CD14-positive monocyte (primary cell): ENCODE data around the gene S100A6. TPM values are rescaled to one million over a fixed set of nuclear protein-coding genes. Genes with fewer than 3 reads are reported as not detected.

Source experiments
- DNase-seq, 3 donors: peaks; one replicate each; pipeline ENCODE4 v3.0.0-alpha.2; 2011 to 2022
- H2AFZ ChIP-seq: 2 replicates; pipeline ENCODE4 v1.6.0; 2012; ENCODE audit warnings: mild to moderate bottlenecking, low read depth, low read length, inconsistent platforms; ENCODE audit not compliant: insufficient read depth, poor library complexity, severe bottlenecking
- H3K27ac ChIP-seq, 2 donors: 1 replicate in 1 of 2; 2 replicates in 1 of 2; pipeline ENCODE4 v1.5.1; 2012 to 2013; ENCODE audit warnings: low read length in 2 of 2, control low read depth in 1 of 2, inconsistent platforms in 1 of 2, low read depth in 1 of 2, mild to moderate bottlenecking in 1 of 2
- H3K27me3 ChIP-seq, 2 donors: one replicate each; pipeline versions ENCODE4 v1.6.0 to v1.6.1; 2011 to 2013; ENCODE audit warnings: low read length in 2 of 2; ENCODE audit not compliant: control insufficient read depth in 2 of 2, insufficient read depth in 2 of 2
- H3K36me3 ChIP-seq, 2 donors: replicated peaks in 1 of 2; 1 replicate in 1 of 2; 2 replicates in 1 of 2; pipeline versions ENCODE4 v1.5.1 to v1.6.1; 2012 to 2013; ENCODE audit warnings: low read length in 2 of 2, control low read depth in 1 of 2, inconsistent platforms in 1 of 2, mild to moderate bottlenecking in 1 of 2; ENCODE audit not compliant: insufficient read depth in 2 of 2, control insufficient read depth in 1 of 2
- H3K4me1 ChIP-seq, 2 donors: 1 replicate in 1 of 2; 2 replicates in 1 of 2; pipeline versions ENCODE4 v1.5.1 to v1.6.1; 2012 to 2013; ENCODE audit warnings: low read length in 2 of 2, control low read depth in 1 of 2, inconsistent platforms in 1 of 2, mild to moderate bottlenecking in 1 of 2, moderate library complexity in 1 of 2; ENCODE audit not compliant: insufficient read depth in 2 of 2, control insufficient read depth in 1 of 2
- H3K4me2 ChIP-seq: replicated peaks from 2 replicates; pipeline ENCODE3; 2012; ENCODE audit warnings: low read length, moderate library complexity, mild to moderate bottlenecking; ENCODE audit not compliant: poor library complexity, severe bottlenecking; ENCODE audit errors: extremely low read depth
- H3K4me3 ChIP-seq, 3 experiments: fragments of 200-600 bp in 1 of 3; sonication (generic) in 1 of 3; replicated peaks in 1 of 3; 1 replicate in 2 of 3; 2 replicates in 1 of 3; pipeline ENCODE4 v1.5.1; 2011 to 2013; ENCODE audit warnings: low read length in 3 of 3, mild to moderate bottlenecking in 3 of 3, control low read depth in 2 of 3, low read depth in 2 of 3, inconsistent platforms in 1 of 3, moderate library complexity in 1 of 3
- H3K79me2 ChIP-seq: 2 replicates; pipeline ENCODE4 v1.6.0; 2012; ENCODE audit warnings: mild to moderate bottlenecking, control low read depth, inconsistent platforms, low read length, moderate library complexity; ENCODE audit not compliant: insufficient read depth
- H3K9ac ChIP-seq: 2 replicates; pipeline ENCODE4 v1.6.0; 2017; ENCODE audit warnings: low read length, mild to moderate bottlenecking; ENCODE audit not compliant: insufficient read depth, poor library complexity, severe bottlenecking
- H3K9me3 ChIP-seq, 2 donors: replicated peaks in 1 of 2; 1 replicate in 1 of 2; 2 replicates in 1 of 2; pipeline versions ENCODE4 v1.5.1 to v1.6.1; 2012 to 2013; ENCODE audit warnings: low read length in 2 of 2, control low read depth in 1 of 2; ENCODE audit not compliant: control insufficient read depth in 1 of 2, insufficient read depth in 1 of 2
- H4K20me1 ChIP-seq: 2 replicates; pipeline ENCODE4 v1.6.0; 2012; ENCODE audit warnings: mild to moderate bottlenecking, low read length, control low read depth, moderate library complexity; ENCODE audit not compliant: insufficient read depth
- H3K27ac Mint-ChIP-seq, 7 donors: one replicate each; pipeline ENCODE4 v1.8.0; 2020; ENCODE audit warnings: mild to moderate bottlenecking in 7 of 7, mixed read lengths in 7 of 7, moderate library complexity in 6 of 7, inconsistent platforms in 2 of 7
- H3K27me3 Mint-ChIP-seq, 3 donors: one replicate each; pipeline ENCODE4 v1.8.0; 2021 to 2022; ENCODE audit warnings: low read depth in 3 of 3, mild to moderate bottlenecking in 3 of 3, mixed read lengths in 3 of 3, moderate library complexity in 3 of 3, inconsistent platforms in 1 of 3
- H3K36me3 Mint-ChIP-seq, 2 donors: one replicate each; pipeline ENCODE4 v1.8.0; 2020; ENCODE audit warnings: mixed read lengths in 2 of 2, inconsistent platforms in 1 of 2, mild to moderate bottlenecking in 1 of 2
- H3K4me1 Mint-ChIP-seq: one replicate; pipeline ENCODE4 v1.8.0; 2020; ENCODE audit warnings: mild to moderate bottlenecking, mixed read lengths
- H3K4me3 Mint-ChIP-seq, 2 donors: one replicate each; pipeline ENCODE4 v1.8.0; 2020; ENCODE audit warnings: mild to moderate bottlenecking in 2 of 2, mixed read lengths in 2 of 2, moderate library complexity in 1 of 2
- H3K9me3 Mint-ChIP-seq, 7 donors: one replicate each; pipeline ENCODE4 v1.8.0; 2020 to 2022; ENCODE audit warnings: mixed read lengths in 7 of 7, mild to moderate bottlenecking in 6 of 7, moderate library complexity in 6 of 7, inconsistent platforms in 2 of 7
- CTCF ChIP-seq: fragments of 200-600 bp; IDR thresholded peaks from one replicate; pipeline ENCODE4 v1.8.0; 2022; ENCODE audit warnings: antibody characterized with exemption, mild to moderate bottlenecking
- WGBS: methylation state at CpG from one replicate; pipeline ENCODE4 v1.1.5; 2013; ENCODE audit warnings: missing lambda C conversion rate; ENCODE audit not compliant: insufficient coverage; 5-methylcytosine and 5-hydroxymethylcytosine counted together
- intact Hi-C, 2 donors: fragments of 100-400 bp; cut with micrococcal nuclease; formaldehyde crosslinking; loops; one replicate each; pipeline versions ENCODE4 v1.15.0 to v1.15.1; 2023
- polyA plus RNA-seq, 3 donors: library from polyadenylated mRNA; depleted of rRNA in 1 of 3; unstranded in 2 of 3; stranded (reverse) in 1 of 3; fragments of 300-500 nt in 2 of 3; fragments of >200 nt in 1 of 3; fragmentation: Illumina TruSeq in 2 of 3; gene quantifications; 1 replicate in 2 of 3; 2 replicates in 1 of 3; pipeline ENCODE4 v1.2.3, GENCODE V29; 2012 to 2021

The S100A6 gene
- polyA plus RNA-seq, 3 donors, result 1,242 to 5,004 (median 4,414) TPM

DNA sequence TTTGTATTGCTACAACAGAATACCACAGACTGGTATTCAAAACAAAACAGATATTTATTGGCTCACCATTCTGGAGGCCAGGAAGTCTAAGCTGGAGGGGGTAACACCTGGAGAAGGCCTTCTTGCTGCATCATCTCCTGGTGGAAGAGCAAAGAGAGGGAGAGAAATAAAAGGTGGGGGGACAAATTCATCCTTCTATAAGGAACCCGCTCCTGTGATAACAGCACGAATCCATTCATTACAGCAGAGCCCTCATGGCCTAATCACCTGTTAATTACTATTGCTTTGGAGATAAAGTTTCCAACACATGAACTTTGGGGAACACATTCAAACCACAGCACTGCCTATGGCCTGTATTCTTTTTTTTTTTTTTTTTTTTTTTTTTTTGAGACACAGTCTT, 24.4 kb upstream of the S100A6 start:
- no peak for DNase-seq
- no CpG with 5 or more reads among the region's 2 CpGs for WGBS
- Mint-ChIP-seq H3K27ac (no peak overlapping the region), H3K27me3 (peaks cover 0 to 2% (median 2%) of the 10 kb centered on the region in 3 donors), H3K36me3 (no peaks in the 10 kb centered on the region), H3K9me3 (no peaks in the 10 kb centered on the region), H3K4me1 (peaks cover 35% of the 10 kb centered on the region), H3K4me3 (no peak overlapping the region)
- no peak overlapping the region for H3K4me3 ChIP-seq
- H3K4me1 ChIP-seq, result peaks cover 26 to 33% of the 10 kb centered on the region in 2 donors
- H3K9ac ChIP-seq, result no peak overlapping the region
- H2AFZ ChIP-seq, result no peak overlapping the region
- no peak overlapping the region for H3K27ac ChIP-seq
- no peaks in the 10 kb centered on the region for H4K20me1 ChIP-seq
- no peaks in the 10 kb centered on the region for H3K27me3 ChIP-seq
- no peaks in the 10 kb centered on the region for H3K79me2 ChIP-seq
- H3K36me3 ChIP-seq, result no peaks in the 10 kb centered on the region
- intact Hi-C loops, result no loop called here
- TF ChIP-seq CTCF, result no peak
- no peaks in the 10 kb centered on the region for H3K9me3 ChIP-seq
- H3K4me2 ChIP-seq, result no peak overlapping the region

- Histone ChIP-seq H3K9ac (no peak overlapping the region), H3K4me2 (no peak overlapping the region), H3K4me1 (peaks cover 25 to 32% of the 10 kb centered on the region in 2 donors), H3K36me3 (no peaks in the 10 kb centered on the region), H3K4me3 (no peak overlapping the region), H4K20me1 (no peaks in the 10 kb centered on the region), H3K27ac (no peak overlapping the region), H2AFZ (no peak overlapping the region), H3K27me3 (no peaks in the 10 kb centered on the region), H3K79me2 (no peaks in the 10 kb centered on the region), H3K9me3 (no peaks in the 10 kb centered on the region)
- Mint-ChIP-seq H3K27ac (no peak overlapping the region), H3K4me3 (no peak overlapping the region), H3K27me3 (peaks cover 1 to 2% (median 2%) of the 10 kb centered on the region in 3 donors), H3K9me3 (no peaks in the 10 kb centered on the region), H3K36me3 (peaks cover 0 to 4% of the 10 kb centered on the region in 2 donors), H3K4me1 (peaks cover 35% of the 10 kb centered on the region)
- intact Hi-C loops, result no loop called here
- DNase-seq, result no peak
- whole genome bisulfite sequencing, result no CpG with 5 or more reads among the region's 3 CpGs
- TF ChIP-seq CTCF, result no peak
These were observed 22.1 kb upstream of the S100A6 start for GRCh38 chr1:153557877-153558276.
